ENCODE data around the gene MOSPD3. TPM values are rescaled to one million over a fixed set of nuclear protein-coding genes. Genes with fewer than 3 reads are reported as not detected.
A peak's percentile ranks its signal among the peaks of the same experiment; 100 is the strongest.

The MOSPD3 gene
- total and polyA plus RNA-seq, 2 of the 8 experiments (the other 6 are each of a cell fraction or from before 2014, with no cell fraction given) = 20.7 to 21.4 TPM

GRCh38 chr7:100639995-100640516, 27.7 kb downstream of the MOSPD3 start:
- FAIRE-seq = no peak
- H3K79me1 ChIP-seq (ENCODE audit: low read depth, low read length) = no peaks in the 10 kb centered on the region; the same call in 1 of the 2 replicates
- H2BK120ac ChIP-seq (replicated peaks; ENCODE audit: low read depth, low read length) = no peak overlapping the region
- no peaks in the 10 kb centered on the region for H3K79me2 ChIP-seq (ENCODE audit: control insufficient read depth in 1 of 2, insufficient read depth in 2 of 2, low read length in 2 of 2)
- CTCF ChIA-PET (ENCODE audit: partially characterized antibody) = interaction anchor here (0.7 to 3.9 kb wide), 9 partner anchors 10 to 235 kb away, joined by 3 to 28 read pairs (median 3); partner anchors contain the start of genes MOSPD3 and SRRT
- H4K8ac ChIP-seq (ENCODE audit: extremely low read depth, insufficient read depth, low read length) = no peak overlapping the region
- H3K27ac ChIP-seq (ENCODE audit: low read depth, low read length) = no peak overlapping the region
- H3K4me2 ChIP-seq (ENCODE audit: insufficient read depth in 1 of 2, low read depth in 2 of 2, low read length in 2 of 2) = no peak overlapping the region
- no peaks in the 10 kb centered on the region for H3K9me3 ChIP-seq (ENCODE audit: insufficient read depth in 2 of 2, low read depth in 1 of 2, low read length in 1 of 2)
- no peak overlapping the region for H4K5ac ChIP-seq (ENCODE audit: insufficient read length, low read depth, low read length)
- peaks cover 0 to 25% (median 16%) of the 10 kb centered on the region in 4 experiments; a peak in 6 of 7 replicates for H3K4me1 ChIP-seq (replicated peaks in 1 of 4; ENCODE audit: control insufficient read depth in 3 of 4, insufficient read depth in 4 of 4, low read length in 3 of 4)
- no peak overlapping the region for H3K4ac ChIP-seq (replicated peaks; ENCODE audit: insufficient read length, low read depth, low read length)
- no peaks in the 10 kb centered on the region for H3K27me3 ChIP-seq (replicated peaks in 1 of 4; ENCODE audit: control insufficient read depth in 3 of 4, extremely low read depth in 1 of 4, insufficient read depth in 3 of 4, low read length in 3 of 4)
- DNase-seq (ENCODE audit: low read depth in 1 of 2, low spot score in 2 of 2) = no peak
- whole genome bisulfite sequencing, 2 experiments (ENCODE audit: extremely low coverage in 1 of 2, insufficient coverage in 1 of 2, insufficient read length in 1 of 2, insufficient replicate concordance in 2 of 2, low coverage in 1 of 2, low lambda C conversion rate in 2 of 2, missing lambda C conversion rate in 1 of 2) = 83% methylated on average over 17 of the region's 17 CpGs; no CpG with 5 or more reads in 1 of the 2 experiments
- peaks cover 2% of the 10 kb centered on the region; the same call in 1 of the 2 replicates for H3K23me2 ChIP-seq (ENCODE audit: low read depth, low read length)
- no peak overlapping the region for H3K23ac ChIP-seq (ENCODE audit: insufficient read length)
- H2BK15ac ChIP-seq (ENCODE audit: low read length) = no peak overlapping the region
- 0 out of 2 replicates have a peak overlapping the region, but pooled peaks have one; percentile 24 for H2BK5ac ChIP-seq (ENCODE audit: low read depth, low read length)
- no peak overlapping the region for H3K9ac ChIP-seq (replicated peaks in 1 of 4; ENCODE audit: extremely low read depth in 1 of 4, low read depth in 3 of 4, low read length in 3 of 4)
- no peak overlapping the region for H2BK20ac ChIP-seq (ENCODE audit: low read length)
- H3K36me3 ChIP-seq (ENCODE audit: control insufficient read depth in 2 of 4, insufficient read depth in 4 of 4, low read length in 3 of 4) = no peaks in the 10 kb centered on the region
- no peak overlapping the region; the same call in 1 of the 2 replicates for H2BK12ac ChIP-seq (ENCODE audit: low read depth, low read length)
- no peak overlapping the region for H2AFZ ChIP-seq (ENCODE audit: low read length)
- H3K4me3 ChIP-seq (ENCODE audit: extremely low read depth in 1 of 4, insufficient read depth in 2 of 4, low read depth in 3 of 4, low read length in 4 of 4) = no peak overlapping the region
- H3K14ac ChIP-seq (ENCODE audit: insufficient read length) = no peak overlapping the region
- H2AK5ac ChIP-seq (ENCODE audit: low read depth, low read length) = no peak overlapping the region; the same call in 1 of the 2 replicates
- H4K20me1 ChIP-seq (replicated peaks in 1 of 2; ENCODE audit: control insufficient read depth in 1 of 2, insufficient read depth in 2 of 2, low read length in 2 of 2) = no peaks in the 10 kb centered on the region
- POLR2A ChIA-PET (ENCODE audit: partially characterized antibody) = interaction anchor here (0.6 to 1.2 kb wide), 4 partner anchors 9 to 68 kb away, joined by 3 to 4 read pairs (median 3); no protein-coding TSS in a partner anchor
- no peak overlapping the region for H3K18ac ChIP-seq (ENCODE audit: extremely low read depth, low read length)
- H4K91ac ChIP-seq (replicated peaks; ENCODE audit: insufficient read length, low read length) = no peak overlapping the region
- H3K56ac ChIP-seq (replicated peaks; ENCODE audit: insufficient read length, low read depth, low read length) = no peak overlapping the region
- no peak for TF ChIP-seq SP1 (IDR thresholded peaks at IDR 0.05; ENCODE audit: low read depth, low read length)
- TF ChIP-seq TAF1 (IDR thresholded peaks at IDR 0.05; ENCODE audit: low read depth, low read length) = no peak
- no peak for TF ChIP-seq YY1 (IDR thresholded peaks at IDR 0.05; ENCODE audit: low read depth, low read length)
- no peak for TF ChIP-seq SRF (IDR thresholded peaks at IDR 0.05; ENCODE audit: low read depth, low read length)
- no peak for TF ChIP-seq CHD1 (IDR thresholded peaks at IDR 0.05; ENCODE audit: low read depth, low read length)
- no peak for TF ChIP-seq TBP (IDR thresholded peaks at IDR 0.05; ENCODE audit: low read depth, low read length)
- TF ChIP-seq, protein P1, sequence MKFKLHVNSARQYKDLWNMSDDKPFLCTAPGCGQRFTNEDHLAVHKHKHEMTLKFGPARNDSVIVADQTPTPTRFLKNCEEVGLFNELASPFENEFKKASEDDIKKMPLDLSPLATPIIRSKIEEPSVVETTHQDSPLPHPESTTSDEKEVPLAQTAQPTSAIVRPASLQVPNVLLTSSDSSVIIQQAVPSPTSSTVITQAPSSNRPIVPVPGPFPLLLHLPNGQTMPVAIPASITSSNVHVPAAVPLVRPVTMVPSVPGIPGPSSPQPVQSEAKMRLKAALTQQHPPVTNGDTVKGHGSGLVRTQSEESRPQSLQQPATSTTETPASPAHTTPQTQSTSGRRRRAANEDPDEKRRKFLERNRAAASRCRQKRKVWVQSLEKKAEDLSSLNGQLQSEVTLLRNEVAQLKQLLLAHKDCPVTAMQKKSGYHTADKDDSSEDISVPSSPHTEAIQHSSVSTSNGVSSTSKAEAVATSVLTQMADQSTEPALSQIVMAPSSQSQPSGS (IDR thresholded peaks at IDR 0.05; ENCODE audit: low read length) = no peak
- TF ChIP-seq EZH2 (IDR thresholded peaks at IDR 0.05; ENCODE audit: low read depth, low read length, severe bottlenecking) = no peak
- TF ChIP-seq HDAC6 (IDR thresholded peaks at IDR 0.05; ENCODE audit: low read depth, low read length) = no peak
- TF ChIP-seq MAX (IDR thresholded peaks at IDR 0.05) = no peak
